ENCODE measurements around the gene ALK. TPM values are rescaled to one million over a fixed set of nuclear protein-coding genes. Genes with fewer than 3 reads are reported as not detected.
A peak's percentile ranks its signal among the peaks of the same experiment; 100 is the strongest.

The ALK gene
- total and polyA plus RNA-seq, 10 of the 15 experiments (the other 5 are each of a cell fraction or from before 2014, with no cell fraction given), result 0.11 TPM; not detected in 9

DNA sequence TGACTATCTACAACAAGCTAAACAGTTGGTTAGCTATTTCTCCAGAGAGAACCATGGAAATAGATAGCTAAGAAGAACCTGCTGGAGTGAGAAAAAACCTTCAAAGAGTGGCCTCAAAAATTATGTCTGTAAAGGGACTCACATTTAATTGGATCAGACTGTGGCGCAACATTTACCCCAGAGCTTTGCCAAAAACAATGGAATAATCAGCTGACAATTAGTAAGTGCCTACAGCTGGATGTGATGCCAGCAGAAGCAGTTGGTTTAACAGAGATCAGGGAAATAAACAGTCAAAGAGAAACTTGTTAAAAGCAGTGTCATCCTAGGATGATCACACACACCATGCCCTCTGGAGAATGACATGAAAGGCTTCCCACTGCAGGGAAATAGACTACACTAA is 495.5 kb downstream of the ALK start (continued):
- TF ChIP-seq NFYB (IDR thresholded peaks at IDR 0.05; ENCODE audit: insufficient read depth, low read depth, low read length), result no peak
- no peak for TF ChIP-seq RAD51 (IDR thresholded peaks at IDR 0.05)
- TF ChIP-seq NFXL1 (IDR thresholded peaks at IDR 0.05; ENCODE audit: borderline replicate concordance), result no peak
- no peak for TF ChIP-seq CREM (IDR thresholded peaks at IDR 0.05; ENCODE audit: low read depth)

DNA sequence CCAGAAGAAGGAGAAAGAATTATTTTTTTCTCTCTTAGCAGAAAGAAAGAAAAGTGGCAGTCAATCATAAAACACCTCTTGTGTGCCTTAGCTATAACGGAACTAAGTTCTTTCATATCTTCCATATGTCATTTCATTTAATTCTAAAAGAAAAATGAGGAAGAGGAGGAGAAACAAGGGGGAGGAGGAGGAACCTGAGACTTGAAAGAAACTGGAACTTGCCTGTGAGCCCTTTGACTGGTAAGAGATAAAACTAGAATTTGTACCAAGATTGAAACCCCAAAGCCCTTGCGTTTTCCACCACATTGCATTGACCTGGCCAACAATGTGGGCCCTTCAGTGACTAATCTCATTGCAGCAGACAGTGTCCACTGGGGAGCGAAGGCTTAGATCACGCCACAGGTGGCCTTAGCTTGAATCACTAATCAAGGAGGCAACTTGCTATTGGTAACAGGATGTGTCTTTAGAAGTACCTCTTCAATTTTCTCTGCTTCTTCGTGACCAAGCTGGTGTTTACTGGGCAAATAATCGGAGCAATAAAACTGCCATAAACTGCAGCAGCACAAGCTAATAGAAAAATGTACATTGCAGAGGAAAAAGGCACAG is 498.2 kb downstream of the ALK start:
- Histone ChIP-seq H4K20me1 (ENCODE audit: control insufficient read depth, insufficient read depth) (no peaks in the 10 kb centered on the region), H3K4me3 (no peak overlapping the region), H3K9ac (ENCODE audit: control insufficient read depth, insufficient read depth, low read length) (no peak overlapping the region), H3K27ac (ENCODE audit: control insufficient read depth, insufficient read depth) (no peak overlapping the region), H3K9me3 (replicated peaks; ENCODE audit: control insufficient read depth, insufficient read depth, low read length) (no peaks in the 10 kb centered on the region; the same call in 2 of the 3 replicates), H3K27me3 (replicated peaks in 1 of 2; ENCODE audit: control insufficient read depth in 2 of 2, insufficient read depth in 2 of 2, low read length in 1 of 2) (peaks cover 0 to 2% of the 10 kb centered on the region in 2 experiments; a peak in 3 of 4 replicates), H3K79me2 (ENCODE audit: control insufficient read depth, insufficient read depth, low read length) (no peaks in the 10 kb centered on the region), H2AFZ (ENCODE audit: control insufficient read depth, low read depth, low read length) (no peak overlapping the region), H3K4me1 (ENCODE audit: control insufficient read depth, insufficient read depth, low read length) (no peaks in the 10 kb centered on the region), H3K4me2 (ENCODE audit: control insufficient read depth, insufficient read depth) (no peak overlapping the region), H3K36me3 (ENCODE audit: control insufficient read depth in 2 of 2, insufficient read depth in 2 of 2, low read length in 1 of 2) (no peaks in the 10 kb centered on the region)
- SMC1A ChIA-PET (ENCODE audit: uncharacterized antibody, unreplicated experiment), result no interaction called here
- BruUV-seq (replicated peaks), result no TSS peak
- TF ChIP-seq SPI1 (IDR thresholded peaks at IDR 0.05; ENCODE audit: borderline replicate concordance, insufficient read depth, low read depth, low read length) (no peak), ZNF24 (IDR thresholded peaks at IDR 0.05) (no peak)
- TF ChIP-seq, protein P1, sequence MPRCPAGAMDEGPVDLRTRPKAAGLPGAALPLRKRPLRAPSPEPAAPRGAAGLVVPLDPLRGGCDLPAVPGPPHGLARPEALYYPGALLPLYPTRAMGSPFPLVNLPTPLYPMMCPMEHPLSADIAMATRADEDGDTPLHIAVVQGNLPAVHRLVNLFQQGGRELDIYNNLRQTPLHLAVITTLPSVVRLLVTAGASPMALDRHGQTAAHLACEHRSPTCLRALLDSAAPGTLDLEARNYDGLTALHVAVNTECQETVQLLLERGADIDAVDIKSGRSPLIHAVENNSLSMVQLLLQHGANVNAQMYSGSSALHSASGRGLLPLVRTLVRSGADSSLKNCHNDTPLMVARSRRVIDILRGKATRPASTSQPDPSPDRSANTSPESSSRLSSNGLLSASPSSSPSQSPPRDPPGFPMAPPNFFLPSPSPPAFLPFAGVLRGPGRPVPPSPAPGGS (IDR thresholded peaks at IDR 0.05; ENCODE audit: borderline replicate concordance, insufficient read depth, low read depth, low read length, poor library complexity, severe bottlenecking), result no peak
- POLR2A ChIA-PET, result no interaction called here
- RAD21 ChIA-PET (ENCODE audit: unreplicated experiment), result no interaction called here
- CTCF ChIA-PET, result interaction anchor here (1.1 kb wide), 1 partner anchor 26 kb away, joined by 3 read pairs; no protein-coding TSS in a partner anchor
- no peak for DNase-seq (ENCODE audit: low read depth, low spot score)
- in situ Hi-C loops (cut with MboI) (no loop called here), intact Hi-C loops (cut with micrococcal nuclease; ENCODE audit: unreplicated experiment) (no loop called here)
- ATAC-seq, result peak; percentile 47
- WGBS (ENCODE audit: insufficient coverage, insufficient replicate concordance, low lambda C conversion rate, missing lambda C conversion rate), result 2% methylated on average over 6 of the region's 6 CpGs
- FAIRE-seq, result no peak

All from GM12878 (cell line).